Uterus (tissue), 4 donors: ENCODE data around the gene PTCD1. TPM values are rescaled to one million over a fixed set of nuclear protein-coding genes. Genes with fewer than 3 reads are reported as not detected.

Experiments used
- DNase-seq, 2 donors: peaks; one replicate each; pipeline ENCODE4 v3.0.0-alpha.2; 2019 to 2020
- H3K27ac ChIP-seq, 2 donors: fragments of 200-600 bp; sonication (generic); 1 replicate in 1 of 2; 2 replicates in 1 of 2; pipeline ENCODE4 v1.5.1; 2016 to 2018
- H3K27me3 ChIP-seq, 2 donors: fragments of 200-600 bp; sonication (generic); one replicate each; pipeline ENCODE4 v1.5.1; 2018 to 2019; ENCODE audit warnings: control low read depth in 1 of 2
- H3K36me3 ChIP-seq, 2 donors: fragments of 200-600 bp; sonication (generic); one replicate each; pipeline ENCODE4 v1.5.1; 2019; ENCODE audit warnings: control low read depth in 1 of 2
- H3K4me1 ChIP-seq, 2 donors: fragments of 200-600 bp; sonication (generic); one replicate each; pipeline ENCODE4 v1.5.1; 2018 to 2019; ENCODE audit warnings: control low read depth in 1 of 2
- H3K4me3 ChIP-seq, 2 donors: fragments of 200-600 bp; sonication (generic); 1 replicate in 1 of 2; 2 replicates in 1 of 2; pipeline ENCODE4 v1.5.1; 2018 to 2019; ENCODE audit warnings: mild to moderate bottlenecking in 1 of 2
- H3K9me3 ChIP-seq, 2 donors: fragments of 200-600 bp; sonication (generic); one replicate each; pipeline ENCODE4 v1.5.1; 2019; ENCODE audit warnings: control low read depth in 1 of 2
- CTCF ChIP-seq, 4 experiments: fragments of 200-600 bp in 2 of 4; fragments of 450-650 bp in 2 of 4; sonication (generic) in 2 of 4; IDR thresholded peaks; one replicate each; pipeline ENCODE4 v1.5.1; 2016 to 2019; ENCODE audit warnings: antibody characterized with exemption in 4 of 4, mild to moderate bottlenecking in 2 of 4, moderate library complexity in 1 of 4
- POLR2A ChIP-seq, 2 donors: fragments of 450-650 bp; IDR thresholded peaks; one replicate each; pipeline ENCODE4 v1.6.1; 2016; ENCODE audit warnings: antibody characterized with exemption in 2 of 2, mild to moderate bottlenecking in 1 of 2, moderate library complexity in 1 of 2
- intact Hi-C: fragments of 100-400 bp; cut with DNase I; formaldehyde crosslinking; loops from one replicate; pipeline ENCODE4 v1.15.1; 2023; ENCODE audit warnings: low total_unique reads
- total RNA-seq, 4 donors: library from RNA; depleted of rRNA in 3 of 4; stranded (reverse); fragments of >200 nt in 3 of 4; gene quantifications; one replicate each; pipeline versions ENCODE4 v1.1.0 to v1.2.4, GENCODE V29; 2014 to 2023
- donor health status: DM: yes; HTN: yes; CAD: no.

The PTCD1 gene
- total RNA-seq, 4 donors from 2014 or later = 1.2 to 17.4 (median 7.5) TPM

GRCh38 chr7:99373091-99374066, 65.2 kb downstream of the PTCD1 start:
- no peak for TF ChIP-seq CTCF (IDR thresholded peaks at IDR 0.05)
- TF ChIP-seq POLR2A (IDR thresholded peaks at IDR 0.05) = no peak
- Histone ChIP-seq H3K4me3 (peak overlapping the region; percentile 73 to 74), H3K27ac (peak overlapping the region; percentile 78 to 79), H3K27me3 (no peaks in the 10 kb centered on the region), H3K4me1 (no peaks in the 10 kb centered on the region), H3K9me3 (no peaks in the 10 kb centered on the region), H3K36me3 (no peaks in the 10 kb centered on the region)
- intact Hi-C loops = no loop called here
- DNase-seq = no peak

GRCh38 chr7:99372275-99373090, 66.1 kb downstream of the PTCD1 start:
- no peaks in the 10 kb centered on the region for H3K4me1 ChIP-seq
- no peaks in the 10 kb centered on the region for H3K36me3 ChIP-seq
- H3K27me3 ChIP-seq = no peaks in the 10 kb centered on the region
- intact Hi-C loops = no loop called here
- no peaks in the 10 kb centered on the region for H3K9me3 ChIP-seq
- no peak for DNase-seq
- no peak for TF ChIP-seq POLR2A (IDR thresholded peaks at IDR 0.05)
- TF ChIP-seq CTCF (IDR thresholded peaks at IDR 0.05) = no peak
- no peak overlapping the region for H3K4me3 ChIP-seq
- H3K27ac ChIP-seq = peak overlapping the region; percentile 3 to 47

- Histone ChIP-seq H3K4me1 (no peaks in the 10 kb centered on the region), H3K27me3 (no peaks in the 10 kb centered on the region), H3K9me3 (no peaks in the 10 kb centered on the region), H3K36me3 (no peaks in the 10 kb centered on the region), H3K4me3 (no peak overlapping the region), H3K27ac (no peak overlapping the region)
- intact Hi-C loops = no loop called here
- no peak for DNase-seq
- TF ChIP-seq CTCF (IDR thresholded peaks at IDR 0.05) (no peak), POLR2A (IDR thresholded peaks at IDR 0.05) (no peak)
These were observed 67.2 kb downstream of the PTCD1 start for GRCh38 chr7:99371376-99371920.

GRCh38 chr7:99369767-99370391, 68.7 kb downstream of the PTCD1 start:
- H3K27ac ChIP-seq = no peak overlapping the region
- no peaks in the 10 kb centered on the region for H3K4me1 ChIP-seq
- no peak for DNase-seq
- intact Hi-C loops = no loop called here
- no peaks in the 10 kb centered on the region for H3K9me3 ChIP-seq
- H3K4me3 ChIP-seq = no peak overlapping the region
- H3K36me3 ChIP-seq = no peaks in the 10 kb centered on the region
- TF ChIP-seq POLR2A (IDR thresholded peaks at IDR 0.05) = no peak
- TF ChIP-seq CTCF (IDR thresholded peaks at IDR 0.05) = no peak
- no peaks in the 10 kb centered on the region for H3K27me3 ChIP-seq
